K562 (cell line): ENCODE results near the gene PNPLA1. TPM values are rescaled to one million over a fixed set of nuclear protein-coding genes. Genes with fewer than 3 reads are reported as not detected.

Experiments used
- CTCFL ChIP-seq: IDR thresholded peaks from 2 replicates; pipeline ENCODE4 v1.6.1; 2011; ENCODE audit warnings: borderline replicate concordance, low read depth, mild to moderate bottlenecking, moderate library complexity, low read length; ENCODE audit not compliant: insufficient read depth, poor library complexity, severe bottlenecking
- FOXP4 ChIP-seq: sonication (generic); formaldehyde crosslinking; IDR thresholded peaks from 2 replicates; pipeline ENCODE4 v1.8.0; 2022; ENCODE audit warnings: mild to moderate bottlenecking, missing genetic modification reagents, borderline replicate concordance
- GATAD2A ChIP-seq: fragments of 450-650 bp; IDR thresholded peaks from 2 replicates; pipeline ENCODE4 v1.6.1; 2017
- MAX ChIP-seq: sonication (generic); formaldehyde crosslinking; IDR thresholded peaks from 2 replicates; pipeline ENCODE4 v1.9.0; 2022; ENCODE audit warnings: mild to moderate bottlenecking, missing genetic modification reagents
- NFXL1 ChIP-seq: fragments of 450-650 bp; formaldehyde crosslinking; IDR thresholded peaks from 2 replicates; pipeline ENCODE4 v1.4.0; 2021; ENCODE audit warnings: mild to moderate bottlenecking
- NR0B1 ChIP-seq: fragments of 450-650 bp; IDR thresholded peaks from one replicate; pipeline ENCODE4 v1.6.1; 2018; ENCODE audit warnings: mild to moderate bottlenecking, moderate library complexity; ENCODE audit not compliant: partially characterized antibody
- RBM39 ChIP-seq: fragments of 200-400 bp; formaldehyde crosslinking; optimal IDR thresholded peaks from 2 replicates; pipeline ENCODE3; 2018; ENCODE audit warnings: low read depth, low read length
- STAT5A ChIP-seq: IDR thresholded peaks from 2 replicates; pipeline ENCODE4 v1.6.1; 2012; ENCODE audit warnings: low read length, inconsistent platforms, borderline replicate concordance
- ZNF436 ChIP-seq: fragments of 250-450, 450-650 bp; sonication (Bioruptor Pico); formaldehyde crosslinking; IDR thresholded peaks from 2 replicates; pipeline ENCODE4 v1.7.0; 2020; ENCODE audit warnings: mild to moderate bottlenecking
- ZNF589 ChIP-seq: fragments of 200-800 bp; sonication (Bioruptor generic); IDR thresholded peaks from 2 replicates; pipeline ENCODE4 v1.6.1; 2016; ENCODE audit warnings: low read depth, missing genetic modification characterization, missing compliant biosample characterization
- polyA plus RNA-seq, 8 experiments: library from polyadenylated mRNA; depleted of rRNA in 4 of 8; stranded (reverse) in 5 of 8; unstranded in 3 of 8; fragments of >200 nt; fragmentation: Nextera tagmentation in 2 of 8; fragmentation: Illumina TruSeq in 1 of 8; extraction: Ambion mirVana in 2 of 8; extraction: Trizol in 1 of 8; gene quantifications; 2 replicates each; pipeline versions ENCODE4 v1.2.1 to v1.2.3, GENCODE V29; 2011 to 2014; ENCODE audit warnings: inconsistent platforms in 1 of 8, missing spikeins in 1 of 8
- total RNA-seq, 7 experiments: library from RNA; depleted of rRNA in 6 of 7; stranded (reverse); fragments of >200 nt in 6 of 7; fragmentation: Illumina TruSeq in 2 of 7; extraction: Trizol in 2 of 7; gene quantifications; 2 replicates each; pipeline versions ENCODE4 v1.2.1 to v1.2.3, GENCODE V29; 2011 to 2021; ENCODE audit warnings: low replicate concordance in 1 of 7

Gene PNPLA1
- total and polyA plus RNA-seq, 9 of the 15 experiments (the other 6 are each of a cell fraction or from before 2014, with no cell fraction given), result 0.04 to 0.27 (median 0.13) TPM; not detected in 2

DNA sequence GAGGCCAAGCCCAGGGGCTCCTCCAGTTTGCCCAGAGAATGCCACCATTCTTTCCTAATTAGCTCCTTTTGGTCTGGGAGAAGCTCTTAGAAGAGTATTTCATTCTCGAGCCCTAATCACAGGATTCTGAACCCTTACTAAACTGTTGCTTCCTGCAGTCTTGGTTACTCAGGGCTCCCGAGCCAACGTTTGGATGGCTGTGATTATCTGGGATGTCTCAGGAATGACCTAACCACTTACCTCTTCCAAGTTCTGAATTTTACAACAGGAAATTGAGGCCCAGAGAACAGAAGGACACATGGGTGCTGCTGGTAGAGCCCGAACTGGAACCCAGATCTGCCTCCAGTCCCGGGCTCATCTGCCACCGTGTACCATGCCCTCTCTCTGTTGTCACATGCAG is 22.2 kb upstream of the PNPLA1 start (continued):
- TF ChIP-seq MAX (no peak), GATAD2A (no peak), ZNF436 (CRISPR knock-in tag) (no peak), NFXL1 (CRISPR knock-in tag) (no peak), FOXP4 (CRISPR knock-in tag) (no peak), RBM39 (no peak), ZNF589 (CRISPR knock-in tag) (no peak), NR0B1 (no peak), CTCFL (no peak), STAT5A (no peak)
